HL-60/S4 treated with phorbol 12-myristate 13-acetate at 8.2 ng/mL for 4 days and 3 days (cell line): Measurements from ENCODE around the gene GRIN3A.
"Not testable (repeated sequence)": the region's sequence is repeated elsewhere in the genome, so short reads cannot be mapped to it uniquely, and the experiment has no call there.

Experiments
- in situ Hi-C: fragments of 300-500 bp; cut with MboI; formaldehyde crosslinking; loops from 2 replicates; pipeline ENCODE4 v1.15.0; 2022; ENCODE audit warnings: low sequenced_read_pairs

The GRIN3A gene

GRCh38 chr9:101635473-101635872 is 103.0 kb downstream of the GRIN3A start:
- in situ Hi-C loops, result no loop called here

GRCh38 chr9:101634741-101635409 is 103.6 kb downstream of the GRIN3A start:
- in situ Hi-C loops, result no loop called here

- in situ Hi-C loops, result no loop called here
Measured at GRCh38 chr9:101632611-101633010, 105.8 kb downstream of the GRIN3A start.

GRCh38 chr9:101631892-101632291 is 106.6 kb downstream of the GRIN3A start:
- in situ Hi-C loops, result no loop called here

GRCh38 chr9:101629636-101630035 is 108.8 kb downstream of the GRIN3A start:
- in situ Hi-C loops, result no loop called here

GRCh38 chr9:101628173-101628572 is 110.3 kb downstream of the GRIN3A start:
- in situ Hi-C loops, result no loop called here

GRCh38 chr9:101626295-101626694 is 112.2 kb downstream of the GRIN3A start:
- in situ Hi-C loops, result no loop called here

GRCh38 chr9:101625876-101626275 is 112.6 kb downstream of the GRIN3A start:
- in situ Hi-C loops, result no loop called here

- in situ Hi-C loops, result no loop called here
Measured at GRCh38 chr9:101620452-101620851, 118.0 kb downstream of the GRIN3A start.

- in situ Hi-C loops, result no loop called here
Measured at GRCh38 chr9:101618698-101619097, 119.7 kb downstream of the GRIN3A start.

GRCh38 chr9:101605547-101605946 is 132.9 kb downstream of the GRIN3A start:
- in situ Hi-C loops, result no loop called here

- in situ Hi-C loops, result no loop called here
Measured at GRCh38 chr9:101604296-101604695, 134.2 kb downstream of the GRIN3A start.

- in situ Hi-C loops, result no loop called here
Measured at GRCh38 chr9:101601904-101602765, 136.3 kb downstream of the GRIN3A start.

- in situ Hi-C loops, result no loop called here
Measured at GRCh38 chr9:101594796-101595195, 143.7 kb downstream of the GRIN3A start, which contains the start of gene PPP3R2. Gene PPP3R2, minus strand, starts transcription at chr9:101594969. Its CDS starts 48 bp downstream, at chr9:101594921.

- in situ Hi-C loops, result no loop called here
Measured at GRCh38 chr9:101593345-101593744, 145.1 kb downstream of the GRIN3A start.

GRCh38 chr9:101592788-101593187 is 145.7 kb downstream of the GRIN3A start:
- in situ Hi-C loops, result no loop called here

- in situ Hi-C loops, result no loop called here
Measured at GRCh38 chr9:101591787-101592446, 146.5 kb downstream of the GRIN3A start.

GRCh38 chr9:101590901-101591300 is 147.5 kb downstream of the GRIN3A start:
- in situ Hi-C loops, result no loop called here

GRCh38 chr9:101590074-101590473 is 148.4 kb downstream of the GRIN3A start:
- in situ Hi-C loops, result not testable (repeated sequence)

GRCh38 chr9:101587332-101588043 is 151.0 kb downstream of the GRIN3A start:
- in situ Hi-C loops, result no loop called here

GRCh38 chr9:101586651-101587050 is 151.8 kb downstream of the GRIN3A start:
- in situ Hi-C loops, result no loop called here
